Measurements from ENCODE around the gene TMEM132A. TPM values are rescaled to one million over a fixed set of nuclear protein-coding genes. Genes with fewer than 3 reads are reported as not detected.

Gene TMEM132A
- total RNA-seq, 2 experiments from 2014 or later: 0.80 to 1.3 TPM

GRCh38 chr11:60931917-60932316 lies 7.7 kb downstream of the TMEM132A start:
- Mint-ChIP-seq H3K36me3 (no peaks in the 10 kb centered on the region), H3K4me3 (no peak overlapping the region), H3K27ac (no peak overlapping the region), H3K27me3 (peaks cover 10% of the 10 kb centered on the region), H3K9me3 (no peaks in the 10 kb centered on the region), H3K4me1 (no peaks in the 10 kb centered on the region)
- DNase-seq: no peak
- POLR2A ChIA-PET: no interaction called here
- ATAC-seq (ENCODE audit: low read depth): no peak

DNA sequence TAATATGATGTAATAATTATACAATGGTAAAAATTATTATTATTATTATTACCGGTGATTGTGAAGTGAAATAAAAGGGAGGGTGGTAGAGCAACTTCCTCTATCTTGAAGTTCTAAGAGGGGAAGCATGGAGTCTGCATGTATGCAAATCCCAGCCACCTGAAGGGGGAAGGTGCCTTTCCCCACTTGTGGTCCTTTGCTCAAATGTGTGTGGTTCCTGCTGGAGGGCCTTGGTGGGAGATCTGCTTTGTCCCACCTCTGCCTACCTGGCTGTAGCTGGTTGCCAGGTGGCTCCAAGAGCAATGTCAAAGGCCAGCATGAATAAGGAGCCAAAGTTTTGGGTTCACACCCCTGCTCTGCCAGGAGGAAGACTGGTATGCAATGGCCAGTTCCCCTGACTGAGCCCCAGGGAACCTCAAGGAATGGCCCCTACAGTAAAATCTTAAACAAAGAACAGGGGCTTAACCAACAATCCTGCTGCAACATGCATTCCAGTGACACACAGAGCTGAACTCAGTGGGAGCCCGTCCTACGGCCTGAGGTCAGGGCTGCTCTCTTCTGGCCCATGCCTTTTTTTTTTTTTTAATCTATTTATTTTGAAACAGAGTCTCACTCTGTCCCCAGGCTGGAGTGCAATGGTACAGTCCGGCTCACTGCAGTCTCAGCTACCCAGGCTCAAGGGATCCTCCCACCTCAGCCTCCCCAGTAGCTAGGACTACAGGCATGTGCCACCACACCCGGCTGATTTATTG lies 8.5 kb downstream of the TMEM132A start:
- Mint-ChIP-seq H3K4me3 (no peak overlapping the region), H3K36me3 (no peaks in the 10 kb centered on the region), H3K9me3 (no peaks in the 10 kb centered on the region), H3K27ac (no peak overlapping the region), H3K27me3 (peaks cover 7% of the 10 kb centered on the region), H3K4me1 (no peaks in the 10 kb centered on the region)
- POLR2A ChIA-PET: no interaction called here
- ATAC-seq (ENCODE audit: low read depth): no peak
- no peak for DNase-seq

GRCh38 chr11:60933416-60934123 lies 9.3 kb downstream of the TMEM132A start:
- POLR2A ChIA-PET: no interaction called here
- Mint-ChIP-seq H3K4me3 (no peak overlapping the region), H3K9me3 (no peaks in the 10 kb centered on the region), H3K27me3 (peaks cover 7% of the 10 kb centered on the region), H3K4me1 (no peaks in the 10 kb centered on the region), H3K36me3 (no peaks in the 10 kb centered on the region), H3K27ac (no peak overlapping the region)
- ATAC-seq (ENCODE audit: low read depth) (no peak), DNase-seq (no peak)

DNA sequence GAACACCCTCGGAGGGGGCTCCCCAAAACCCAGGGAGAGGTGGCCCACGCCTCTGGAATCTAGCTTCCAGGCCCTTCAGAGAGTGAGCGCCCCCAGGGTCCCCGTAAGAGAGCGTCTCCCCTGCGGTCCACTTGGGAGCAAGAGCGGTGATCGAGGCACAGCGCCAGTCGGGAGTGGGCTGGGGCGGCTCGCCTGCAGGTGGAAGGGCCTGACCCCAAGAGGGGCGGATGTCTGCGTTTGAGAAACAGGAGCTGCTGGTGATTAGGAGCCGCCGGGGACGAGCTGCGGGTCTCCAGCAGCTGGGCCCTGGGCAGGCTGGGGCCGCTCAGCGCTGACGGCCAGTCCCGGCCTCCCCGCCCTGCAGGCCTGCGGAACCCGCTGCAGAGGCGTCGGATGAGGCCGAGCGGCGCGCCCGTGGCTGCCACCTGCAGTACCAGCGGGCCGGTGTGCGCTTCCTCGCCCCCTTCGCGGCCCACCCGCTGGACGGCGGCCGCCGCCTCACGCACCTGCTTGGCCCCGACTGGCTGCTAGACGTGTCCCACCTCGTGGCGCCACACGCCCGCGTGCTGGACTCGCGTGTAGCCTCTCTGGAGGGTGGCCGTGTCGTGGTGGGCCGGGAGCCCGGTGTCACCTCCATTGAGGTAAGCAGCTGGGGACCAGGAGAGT lies 10.0 kb downstream of the TMEM132A start:
- POLR2A ChIA-PET: interaction anchor here (1.3 kb wide), 1 partner anchor 19 kb away, joined by 3 read pairs; no protein-coding TSS in a partner anchor
- ATAC-seq (ENCODE audit: low read depth) (no peak), DNase-seq (no peak)
- Mint-ChIP-seq H3K9me3 (no peaks in the 10 kb centered on the region), H3K27me3 (peaks cover 7% of the 10 kb centered on the region), H3K4me1 (no peaks in the 10 kb centered on the region), H3K4me3 (no peak overlapping the region), H3K27ac (no peak overlapping the region), H3K36me3 (no peaks in the 10 kb centered on the region)

DNA sequence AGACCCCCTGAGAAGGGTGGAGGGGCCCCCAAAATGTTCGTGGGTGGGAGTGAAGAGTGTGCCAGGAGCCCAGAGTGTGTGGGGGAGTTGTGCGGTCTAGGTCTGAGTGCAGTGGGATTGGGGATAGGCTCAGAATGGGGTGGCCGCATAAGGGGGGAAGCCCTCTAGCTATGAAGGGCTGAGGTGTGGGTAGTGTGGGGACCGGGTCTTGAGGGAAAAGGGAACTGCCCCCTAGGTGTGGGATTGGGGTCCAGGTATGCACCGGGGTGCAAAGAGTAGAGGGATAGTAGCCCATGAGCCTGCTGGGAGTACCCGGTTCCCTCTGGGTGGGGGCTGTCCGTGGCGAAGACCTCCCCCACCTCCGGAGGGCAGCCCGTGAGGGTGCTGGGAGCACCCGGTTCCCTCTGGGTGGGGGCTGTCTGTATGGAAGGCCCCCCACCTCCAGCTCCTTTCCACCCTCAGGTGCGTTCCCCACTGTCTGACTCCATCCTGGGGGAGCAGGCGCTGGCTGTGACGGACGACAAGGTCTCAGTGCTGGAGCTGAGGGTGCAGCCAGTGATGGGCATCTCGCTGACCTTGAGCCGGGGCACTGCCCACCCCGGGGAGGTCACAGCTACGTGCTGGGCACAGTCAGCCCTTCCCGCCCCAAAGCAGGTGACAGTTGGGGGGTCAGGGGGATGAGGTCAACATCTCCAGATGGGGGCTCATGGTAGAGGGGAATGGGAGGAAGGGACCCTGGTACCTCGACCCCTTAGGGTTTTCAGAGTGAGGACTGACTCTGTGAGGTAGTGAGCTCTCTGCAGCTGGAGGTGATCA lies 10.7 kb downstream of the TMEM132A start:
- POLR2A ChIA-PET: interaction anchor here (1.3 kb wide), 1 partner anchor 19 kb away, joined by 3 read pairs; no protein-coding TSS in a partner anchor
- ATAC-seq (ENCODE audit: low read depth) (no peak), DNase-seq (no peak)
- peaks cover 7% of the 10 kb centered on the region for H3K27me3 Mint-ChIP-seq
- no peak overlapping the region for H3K27ac Mint-ChIP-seq
- no peaks in the 10 kb centered on the region for H3K4me1 Mint-ChIP-seq
- H3K36me3 Mint-ChIP-seq: no peaks in the 10 kb centered on the region
- no peak overlapping the region for H3K4me3 Mint-ChIP-seq
- H3K9me3 Mint-ChIP-seq: no peaks in the 10 kb centered on the region

GRCh38 chr11:60935676-60936442 lies 11.6 kb downstream of the TMEM132A start:
- Mint-ChIP-seq H3K4me3 (no peak overlapping the region), H3K9me3 (no peaks in the 10 kb centered on the region), H3K27ac (no peak overlapping the region), H3K36me3 (no peaks in the 10 kb centered on the region), H3K27me3 (peaks cover 7% of the 10 kb centered on the region), H3K4me1 (no peaks in the 10 kb centered on the region)
- POLR2A ChIA-PET: no interaction called here
- DNase-seq (no peak), ATAC-seq (ENCODE audit: low read depth) (no peak)

- Mint-ChIP-seq H3K4me3 (no peak overlapping the region), H3K4me1 (peaks cover 2% of the 10 kb centered on the region), H3K36me3 (no peaks in the 10 kb centered on the region), H3K27me3 (peaks cover 5% of the 10 kb centered on the region), H3K27ac (no peak overlapping the region), H3K9me3 (no peaks in the 10 kb centered on the region)
- POLR2A ChIA-PET: no interaction called here
- DNase-seq (no peak), ATAC-seq (ENCODE audit: low read depth) (no peak)
Observed at GRCh38 chr11:60936467-60937143, 12.3 kb downstream of the TMEM132A start.

DNA sequence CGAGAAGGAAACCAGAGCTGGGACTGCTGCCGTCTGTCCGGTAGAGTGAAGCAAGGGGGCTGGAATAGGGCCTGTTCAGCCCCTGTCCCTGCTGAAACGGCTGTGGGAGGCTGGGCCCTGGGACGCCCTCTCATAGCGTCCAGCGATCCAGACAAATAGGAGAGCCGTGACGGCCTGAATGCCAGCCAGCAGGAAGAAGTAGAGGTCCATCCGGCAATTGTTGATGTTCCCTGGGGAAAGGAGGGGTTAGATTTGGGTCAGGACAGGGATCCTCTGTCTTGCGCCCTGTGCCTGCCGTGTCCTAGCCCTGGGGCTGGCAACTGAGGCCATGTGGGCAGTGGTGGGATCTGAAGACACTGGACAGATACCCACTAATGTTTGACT lies 12.9 kb downstream of the TMEM132A start:
- no peaks in the 10 kb centered on the region for H3K36me3 Mint-ChIP-seq
- H3K27ac Mint-ChIP-seq: no peak overlapping the region
- ATAC-seq (ENCODE audit: low read depth) (no peak), DNase-seq (no peak)
- peaks cover 3% of the 10 kb centered on the region for H3K4me1 Mint-ChIP-seq
- H3K4me3 Mint-ChIP-seq: no peak overlapping the region
- POLR2A ChIA-PET: no interaction called here
- no peaks in the 10 kb centered on the region for H3K9me3 Mint-ChIP-seq
- peaks cover 4% of the 10 kb centered on the region for H3K27me3 Mint-ChIP-seq

GRCh38 chr11:60937811-60938210 lies 13.6 kb downstream of the TMEM132A start:
- POLR2A ChIA-PET: no interaction called here
- Mint-ChIP-seq H3K4me1 (peaks cover 3% of the 10 kb centered on the region), H3K4me3 (no peak overlapping the region), H3K27ac (no peak overlapping the region), H3K36me3 (no peaks in the 10 kb centered on the region), H3K9me3 (no peaks in the 10 kb centered on the region), H3K27me3 (peaks cover 1% of the 10 kb centered on the region)
- DNase-seq (no peak), ATAC-seq (ENCODE audit: low read depth) (no peak)

GRCh38 chr11:60938500-60938899 lies 14.2 kb downstream of the TMEM132A start:
- Mint-ChIP-seq H3K27me3 (no peaks in the 10 kb centered on the region), H3K4me3 (no peak overlapping the region), H3K9me3 (no peaks in the 10 kb centered on the region), H3K4me1 (peaks cover 3% of the 10 kb centered on the region), H3K27ac (no peak overlapping the region), H3K36me3 (no peaks in the 10 kb centered on the region)
- POLR2A ChIA-PET: no interaction called here
- DNase-seq: no peak
- no peak for ATAC-seq (ENCODE audit: low read depth)

DNA sequence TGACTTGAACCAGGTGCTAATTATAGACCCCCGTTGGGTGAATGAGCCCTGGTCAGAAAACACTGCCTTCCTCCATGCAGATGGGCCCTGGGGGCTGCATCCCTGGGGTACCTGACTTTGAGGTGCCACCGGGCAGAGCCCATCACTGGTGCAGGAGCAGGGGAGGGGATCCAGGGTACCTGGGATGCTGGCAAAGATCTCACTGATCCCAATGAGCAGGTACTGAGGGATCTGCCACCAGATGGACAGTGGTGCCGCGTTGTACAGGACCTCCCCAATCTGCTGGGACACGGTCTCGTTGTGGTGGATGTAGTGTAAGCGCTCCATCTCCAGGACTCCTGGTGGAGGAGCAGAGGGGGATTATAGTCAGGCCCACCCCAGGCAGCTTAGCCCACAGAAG lies 15.0 kb downstream of the TMEM132A start:
- H3K4me1 Mint-ChIP-seq: peaks cover 3% of the 10 kb centered on the region
- ATAC-seq (ENCODE audit: low read depth): no peak
- POLR2A ChIA-PET: interaction anchor here (1.3 kb wide), 1 partner anchor 15 kb away, joined by 3 read pairs; the partner anchor contains the start of gene TMEM132A
- no peak for DNase-seq
- H3K4me3 Mint-ChIP-seq: no peak overlapping the region
- H3K36me3 Mint-ChIP-seq: peaks cover 4% of the 10 kb centered on the region
- no peak overlapping the region for H3K27ac Mint-ChIP-seq
- H3K27me3 Mint-ChIP-seq: no peaks in the 10 kb centered on the region
- H3K9me3 Mint-ChIP-seq: no peaks in the 10 kb centered on the region

- DNase-seq (no peak), ATAC-seq (ENCODE audit: low read depth) (no peak)
- no peaks in the 10 kb centered on the region for H3K9me3 Mint-ChIP-seq
- H3K36me3 Mint-ChIP-seq: peaks cover 5% of the 10 kb centered on the region
- no peak overlapping the region for H3K4me3 Mint-ChIP-seq
- peaks cover 3% of the 10 kb centered on the region for H3K4me1 Mint-ChIP-seq
- no peak overlapping the region for H3K27ac Mint-ChIP-seq
- no peaks in the 10 kb centered on the region for H3K27me3 Mint-ChIP-seq
- POLR2A ChIA-PET: interaction anchor here (1.3 kb wide), 1 partner anchor 16 kb away, joined by 3 read pairs; the partner anchor contains the start of gene TMEM132A
Observed at GRCh38 chr11:60939855-60940254, 15.6 kb downstream of the TMEM132A start.

All from activated naive CD8-positive, alpha-beta T cell treated with anti-CD3 and anti-CD28 coated beads, Interleukin-2, amount 10 ng/mL, durations not matched to agents 7 days and 5 days (primary cell).